Measurements from ENCODE around the gene SGF29.

The SGF29 gene

GRCh38 chr16:28569968-28570752 is 16.4 kb downstream of the SGF29 start:
- no peak for ATAC-seq (ENCODE audit: insufficient read depth, low read depth)
- peaks cover 71% of the 10 kb centered on the region for H3K79me2 ChIP-seq (ENCODE audit: insufficient read depth, low read length)
- no peaks in the 10 kb centered on the region for H3K4me1 ChIP-seq (ENCODE audit: insufficient read depth, low read length)
- H2AFZ ChIP-seq (ENCODE audit: low read depth, low read length): no peak overlapping the region
- H3K27me3 ChIP-seq (ENCODE audit: insufficient read depth, low read length, poor library complexity): no peaks in the 10 kb centered on the region
- no peak overlapping the region for H3K4me3 ChIP-seq (ENCODE audit: low read depth in 1 of 2, low read length in 2 of 2)
- DNase-seq: no peak
- H4K20me1 ChIP-seq (ENCODE audit: insufficient read depth, low read length): peaks cover 27% of the 10 kb centered on the region
- no peak overlapping the region for H3K9ac ChIP-seq (ENCODE audit: low read depth, low read length)
- H3K9me3 ChIP-seq (ENCODE audit: insufficient read depth, low read length, severe bottlenecking): peaks cover 7% of the 10 kb centered on the region
- H3K4me2 ChIP-seq (ENCODE audit: insufficient read depth, low read length): no peak overlapping the region
- no peak overlapping the region for H3K27ac ChIP-seq (ENCODE audit: low read length)
- H3K36me3 ChIP-seq (ENCODE audit: insufficient read depth, low read length): peaks cover 12% of the 10 kb centered on the region; the same call in 1 of the 2 replicates
- no peak for TF ChIP-seq EZH2 (IDR thresholded peaks at IDR 0.05; ENCODE audit: borderline replicate concordance, low read depth, low read length, severe bottlenecking)
- TF ChIP-seq, protein P1, sequence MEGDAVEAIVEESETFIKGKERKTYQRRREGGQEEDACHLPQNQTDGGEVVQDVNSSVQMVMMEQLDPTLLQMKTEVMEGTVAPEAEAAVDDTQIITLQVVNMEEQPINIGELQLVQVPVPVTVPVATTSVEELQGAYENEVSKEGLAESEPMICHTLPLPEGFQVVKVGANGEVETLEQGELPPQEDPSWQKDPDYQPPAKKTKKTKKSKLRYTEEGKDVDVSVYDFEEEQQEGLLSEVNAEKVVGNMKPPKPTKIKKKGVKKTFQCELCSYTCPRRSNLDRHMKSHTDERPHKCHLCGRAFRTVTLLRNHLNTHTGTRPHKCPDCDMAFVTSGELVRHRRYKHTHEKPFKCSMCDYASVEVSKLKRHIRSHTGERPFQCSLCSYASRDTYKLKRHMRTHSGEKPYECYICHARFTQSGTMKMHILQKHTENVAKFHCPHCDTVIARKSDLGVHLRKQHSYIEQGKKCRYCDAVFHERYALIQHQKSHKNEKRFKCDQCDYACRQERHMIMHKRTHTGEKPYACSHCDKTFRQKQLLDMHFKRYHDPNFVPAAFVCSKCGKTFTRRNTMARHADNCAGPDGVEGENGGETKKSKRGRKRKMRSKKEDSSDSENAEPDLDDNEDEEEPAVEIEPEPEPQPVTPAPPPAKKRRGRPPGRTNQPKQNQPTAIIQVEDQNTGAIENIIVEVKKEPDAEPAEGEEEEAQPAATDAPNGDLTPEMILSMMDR (IDR thresholded peaks at IDR 0.05; ENCODE audit: borderline replicate concordance, extremely low read depth, low read length, poor library complexity, severe bottlenecking): no peak

GRCh38 chr16:28572696-28573510 is 19.2 kb downstream of the SGF29 start:
- Histone ChIP-seq H3K9me3 (ENCODE audit: insufficient read depth, low read length, severe bottlenecking) (no peaks in the 10 kb centered on the region), H3K27me3 (ENCODE audit: insufficient read depth, low read length, poor library complexity) (no peaks in the 10 kb centered on the region), H3K9ac (ENCODE audit: low read depth, low read length) (no peak overlapping the region), H3K4me2 (ENCODE audit: insufficient read depth, low read length) (no peak overlapping the region), H3K4me3 (ENCODE audit: low read depth in 1 of 2, low read length in 2 of 2) (no peak overlapping the region), H3K27ac (ENCODE audit: low read length) (no peak overlapping the region), H4K20me1 (ENCODE audit: insufficient read depth, low read length) (peaks cover 33% of the 10 kb centered on the region), H3K36me3 (ENCODE audit: insufficient read depth, low read length) (peaks cover 4% of the 10 kb centered on the region; the same call in 1 of the 2 replicates), H3K79me2 (ENCODE audit: insufficient read depth, low read length) (peaks cover 60% of the 10 kb centered on the region), H3K4me1 (ENCODE audit: insufficient read depth, low read length) (no peaks in the 10 kb centered on the region), H2AFZ (ENCODE audit: low read depth, low read length) (no peak overlapping the region)
- no peak for ATAC-seq (ENCODE audit: insufficient read depth, low read depth)
- DNase-seq: no peak
- no peak for TF ChIP-seq EZH2 (IDR thresholded peaks at IDR 0.05; ENCODE audit: borderline replicate concordance, low read depth, low read length, severe bottlenecking)
- TF ChIP-seq, protein P1 (IDR thresholded peaks at IDR 0.05; ENCODE audit: borderline replicate concordance, extremely low read depth, low read length, poor library complexity, severe bottlenecking): no peak

GRCh38 chr16:28573738-28574718 is 20.3 kb downstream of the SGF29 start:
- H3K4me1 ChIP-seq (ENCODE audit: insufficient read depth, low read length): no peaks in the 10 kb centered on the region
- no peak for ATAC-seq (ENCODE audit: insufficient read depth, low read depth)

More at GRCh38 chr16:28573738-28574718, 20.3 kb downstream of the SGF29 start:
- Histone ChIP-seq H3K27me3 (ENCODE audit: insufficient read depth, low read length, poor library complexity) (no peaks in the 10 kb centered on the region), H3K4me2 (ENCODE audit: insufficient read depth, low read length) (no peak overlapping the region), H3K36me3 (ENCODE audit: insufficient read depth, low read length) (peaks cover 4% of the 10 kb centered on the region; the same call in 1 of the 2 replicates), H3K4me3 (ENCODE audit: low read depth in 1 of 2, low read length in 2 of 2) (no peak overlapping the region), H3K9me3 (ENCODE audit: insufficient read depth, low read length, severe bottlenecking) (no peaks in the 10 kb centered on the region), H3K79me2 (ENCODE audit: insufficient read depth, low read length) (peaks cover 66% of the 10 kb centered on the region), H4K20me1 (ENCODE audit: insufficient read depth, low read length) (peaks cover 33% of the 10 kb centered on the region), H2AFZ (ENCODE audit: low read depth, low read length) (no peak overlapping the region), H3K27ac (ENCODE audit: low read length) (no peak overlapping the region), H3K9ac (ENCODE audit: low read depth, low read length) (no peak overlapping the region)
- TF ChIP-seq, protein P1 (IDR thresholded peaks at IDR 0.05; ENCODE audit: borderline replicate concordance, extremely low read depth, low read length, poor library complexity, severe bottlenecking): no peak
- no peak for TF ChIP-seq EZH2 (IDR thresholded peaks at IDR 0.05; ENCODE audit: borderline replicate concordance, low read depth, low read length, severe bottlenecking)
- no peak for DNase-seq

Measured in DND-41 (cell line).